Measurements from ENCODE around the gene FER1L5. TPM values are rescaled to one million over a fixed set of nuclear protein-coding genes. Genes with fewer than 3 reads are reported as not detected.

The FER1L5 gene
- polyA plus RNA-seq, 3 donors, result 0.74 to 0.80 (median 0.79) TPM

- no peak for DNase-seq (ENCODE audit: low read depth in 3 of 3, low spot score in 2 of 3)
Measured at GRCh38 chr2:96694816-96695455, 52.4 kb downstream of the FER1L5 start.

GRCh38 chr2:96695602-96696001, 53.0 kb downstream of the FER1L5 start:
- no peak for DNase-seq (ENCODE audit: low read depth in 3 of 3, low spot score in 2 of 3)

- no peak for DNase-seq (ENCODE audit: low read depth in 3 of 3, low spot score in 2 of 3)
Measured at GRCh38 chr2:96697476-96697875, 54.9 kb downstream of the FER1L5 start.

GRCh38 chr2:96698221-96698861, 55.8 kb downstream of the FER1L5 start:
- no peak for DNase-seq (ENCODE audit: low read depth in 3 of 3, low spot score in 2 of 3)

GRCh38 chr2:96699021-96699420, 56.5 kb downstream of the FER1L5 start:
- DNase-seq (ENCODE audit: low read depth in 3 of 3, low spot score in 2 of 3), result no peak

- no peak for DNase-seq (ENCODE audit: low read depth in 3 of 3, low spot score in 2 of 3)
Measured at GRCh38 chr2:96699621-96700020, 57.1 kb downstream of the FER1L5 start.

GRCh38 chr2:96700086-96700485, 57.5 kb downstream of the FER1L5 start:
- no peak for DNase-seq (ENCODE audit: low read depth in 3 of 3, low spot score in 2 of 3)

- DNase-seq (ENCODE audit: low read depth in 3 of 3, low spot score in 2 of 3), result no peak
Measured at GRCh38 chr2:96701636-96702035, 59.1 kb downstream of the FER1L5 start.

- DNase-seq (ENCODE audit: low read depth in 3 of 3, low spot score in 2 of 3), result no peak
Measured at GRCh38 chr2:96702098-96702785, 59.7 kb downstream of the FER1L5 start.

GRCh38 chr2:96703021-96703751, 60.6 kb downstream of the FER1L5 start:
- no peak for DNase-seq (ENCODE audit: low read depth in 3 of 3, low spot score in 2 of 3)

GRCh38 chr2:96710985-96711384, 68.4 kb downstream of the FER1L5 start:
- no peak for DNase-seq (ENCODE audit: low read depth in 3 of 3, low spot score in 2 of 3)

GRCh38 chr2:96715658-96716057, 73.1 kb downstream of the FER1L5 start:
- no peak for DNase-seq (ENCODE audit: low read depth in 3 of 3, low spot score in 2 of 3)

GRCh38 chr2:96716388-96716787, 73.8 kb downstream of the FER1L5 start:
- DNase-seq (ENCODE audit: low read depth in 3 of 3, low spot score in 2 of 3), result no peak

GRCh38 chr2:96726131-96726530, 83.6 kb downstream of the FER1L5 start:
- no peak for DNase-seq (ENCODE audit: low read depth in 3 of 3, low spot score in 2 of 3)

GRCh38 chr2:96727431-96727830, 84.9 kb downstream of the FER1L5 start:
- DNase-seq (ENCODE audit: low read depth in 3 of 3, low spot score in 2 of 3), result no peak

- DNase-seq (ENCODE audit: low read depth in 3 of 3, low spot score in 2 of 3), result no peak
Measured at GRCh38 chr2:96729748-96730147, 87.2 kb downstream of the FER1L5 start.

- DNase-seq (ENCODE audit: low read depth in 3 of 3, low spot score in 2 of 3), result no peak
Measured at GRCh38 chr2:96730212-96730611, 87.6 kb downstream of the FER1L5 start.

- no peak for DNase-seq (ENCODE audit: low read depth in 3 of 3, low spot score in 2 of 3)
Measured at GRCh38 chr2:96733931-96734330, 91.4 kb downstream of the FER1L5 start.

GRCh38 chr2:96734880-96735583, 92.5 kb downstream of the FER1L5 start:
- no peak for DNase-seq (ENCODE audit: low read depth in 3 of 3, low spot score in 2 of 3)

- no peak for DNase-seq (ENCODE audit: low read depth in 3 of 3, low spot score in 2 of 3)
Measured at GRCh38 chr2:96737251-96737650, 94.7 kb downstream of the FER1L5 start.

GRCh38 chr2:96737831-96738230, 95.3 kb downstream of the FER1L5 start:
- no peak for DNase-seq (ENCODE audit: low read depth in 3 of 3, low spot score in 2 of 3)
